ENCODE measurements around the gene DYRK2. TPM values are rescaled to one million over a fixed set of nuclear protein-coding genes. Genes with fewer than 3 reads are reported as not detected.

DYRK2 gene
- polyA plus RNA-seq, 1 experiment, result 38.4 TPM

DNA sequence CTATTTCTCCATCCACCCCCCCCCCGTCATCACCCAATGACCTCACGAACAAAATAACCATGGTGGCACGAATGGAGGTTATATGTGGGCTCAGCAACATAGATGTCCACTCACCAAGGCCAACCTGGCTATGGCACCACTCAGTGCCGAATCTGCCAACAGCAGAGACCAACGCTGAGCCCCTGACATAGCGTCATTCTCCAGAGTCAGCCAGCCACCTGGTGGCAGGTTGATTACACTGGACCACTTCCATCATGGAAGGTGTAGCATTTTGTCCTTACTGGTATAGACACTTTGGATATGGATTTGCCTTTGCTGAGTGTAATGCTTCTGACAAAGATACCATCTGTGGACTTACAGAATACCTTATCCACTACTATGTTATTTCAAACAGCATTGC, 24.2 kb upstream of the DYRK2 start:
- TF ChIP-seq, protein P1, sequence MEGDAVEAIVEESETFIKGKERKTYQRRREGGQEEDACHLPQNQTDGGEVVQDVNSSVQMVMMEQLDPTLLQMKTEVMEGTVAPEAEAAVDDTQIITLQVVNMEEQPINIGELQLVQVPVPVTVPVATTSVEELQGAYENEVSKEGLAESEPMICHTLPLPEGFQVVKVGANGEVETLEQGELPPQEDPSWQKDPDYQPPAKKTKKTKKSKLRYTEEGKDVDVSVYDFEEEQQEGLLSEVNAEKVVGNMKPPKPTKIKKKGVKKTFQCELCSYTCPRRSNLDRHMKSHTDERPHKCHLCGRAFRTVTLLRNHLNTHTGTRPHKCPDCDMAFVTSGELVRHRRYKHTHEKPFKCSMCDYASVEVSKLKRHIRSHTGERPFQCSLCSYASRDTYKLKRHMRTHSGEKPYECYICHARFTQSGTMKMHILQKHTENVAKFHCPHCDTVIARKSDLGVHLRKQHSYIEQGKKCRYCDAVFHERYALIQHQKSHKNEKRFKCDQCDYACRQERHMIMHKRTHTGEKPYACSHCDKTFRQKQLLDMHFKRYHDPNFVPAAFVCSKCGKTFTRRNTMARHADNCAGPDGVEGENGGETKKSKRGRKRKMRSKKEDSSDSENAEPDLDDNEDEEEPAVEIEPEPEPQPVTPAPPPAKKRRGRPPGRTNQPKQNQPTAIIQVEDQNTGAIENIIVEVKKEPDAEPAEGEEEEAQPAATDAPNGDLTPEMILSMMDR (IDR thresholded peaks at IDR 0.05; ENCODE audit: insufficient read depth, low read depth, low read length), result no peak
- ChIA-PET POLR2A (no interaction called here), CTCF (no interaction called here)
- H3K36me3 ChIP-seq (ENCODE audit: control insufficient read depth, insufficient read depth, low read length), result no peaks in the 10 kb centered on the region
- no peak for DNase-seq (ENCODE audit: low read depth)
- no peak overlapping the region for H3K4me3 ChIP-seq (ENCODE audit: low read depth, low read length)
- H3K27me3 ChIP-seq (ENCODE audit: control insufficient read depth, insufficient read depth, low read length), result no peaks in the 10 kb centered on the region

DNA sequence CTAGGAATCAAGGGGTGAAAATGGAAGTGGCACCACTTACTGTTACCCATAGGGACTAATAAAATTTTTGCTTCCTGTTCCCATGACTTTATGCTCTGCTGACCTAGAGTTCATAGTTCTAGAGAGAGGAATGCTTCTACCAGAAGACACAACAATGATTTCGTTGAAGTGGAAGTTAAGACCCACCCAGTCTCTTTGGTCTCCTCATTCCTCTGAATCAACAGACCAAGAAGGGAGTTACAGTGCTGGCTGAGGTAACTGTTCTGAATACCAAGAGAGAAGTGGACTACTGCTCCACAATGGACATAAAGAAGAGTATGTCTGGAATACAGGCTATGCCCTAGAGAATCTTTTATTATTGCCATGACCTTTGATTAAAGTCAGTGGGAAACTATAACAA, 23.5 kb upstream of the DYRK2 start:
- Histone ChIP-seq H3K4me3 (ENCODE audit: low read depth, low read length) (no peak overlapping the region), H3K27me3 (ENCODE audit: control insufficient read depth, insufficient read depth, low read length) (no peaks in the 10 kb centered on the region), H3K36me3 (ENCODE audit: control insufficient read depth, insufficient read depth, low read length) (no peaks in the 10 kb centered on the region)
- POLR2A ChIA-PET, result no interaction called here
- DNase-seq (ENCODE audit: low read depth), result no peak
- TF ChIP-seq, protein P1 (IDR thresholded peaks at IDR 0.05; ENCODE audit: insufficient read depth, low read depth, low read length), result no peak
- CTCF ChIA-PET, result no interaction called here

DNA sequence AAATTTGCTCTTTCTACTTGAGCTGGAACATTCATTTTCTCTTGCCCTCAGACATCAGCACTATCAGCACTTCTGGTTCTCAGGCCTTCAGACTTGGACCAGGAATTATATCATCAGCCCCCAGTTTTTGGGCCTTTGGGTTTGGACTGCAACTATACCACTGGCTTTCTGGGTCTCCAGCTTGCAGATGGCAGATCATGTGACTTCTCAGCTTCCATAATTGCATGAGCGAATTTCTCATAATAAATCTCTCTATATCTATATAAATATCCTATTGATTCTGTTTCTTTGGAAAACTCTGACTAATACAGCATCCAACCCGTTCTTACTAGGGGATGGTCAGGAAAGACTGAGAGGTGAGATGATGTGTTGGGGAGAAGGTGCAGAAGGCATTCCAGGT, 22.4 kb upstream of the DYRK2 start:
- ChIA-PET CTCF (no interaction called here), POLR2A (no interaction called here)
- H3K4me3 ChIP-seq (ENCODE audit: low read depth, low read length), result no peak overlapping the region
- H3K36me3 ChIP-seq (ENCODE audit: control insufficient read depth, insufficient read depth, low read length), result no peaks in the 10 kb centered on the region
- TF ChIP-seq, protein P1 (IDR thresholded peaks at IDR 0.05; ENCODE audit: insufficient read depth, low read depth, low read length), result no peak
- DNase-seq (ENCODE audit: low read depth), result no peak
- no peaks in the 10 kb centered on the region for H3K27me3 ChIP-seq (ENCODE audit: control insufficient read depth, insufficient read depth, low read length)

DNA sequence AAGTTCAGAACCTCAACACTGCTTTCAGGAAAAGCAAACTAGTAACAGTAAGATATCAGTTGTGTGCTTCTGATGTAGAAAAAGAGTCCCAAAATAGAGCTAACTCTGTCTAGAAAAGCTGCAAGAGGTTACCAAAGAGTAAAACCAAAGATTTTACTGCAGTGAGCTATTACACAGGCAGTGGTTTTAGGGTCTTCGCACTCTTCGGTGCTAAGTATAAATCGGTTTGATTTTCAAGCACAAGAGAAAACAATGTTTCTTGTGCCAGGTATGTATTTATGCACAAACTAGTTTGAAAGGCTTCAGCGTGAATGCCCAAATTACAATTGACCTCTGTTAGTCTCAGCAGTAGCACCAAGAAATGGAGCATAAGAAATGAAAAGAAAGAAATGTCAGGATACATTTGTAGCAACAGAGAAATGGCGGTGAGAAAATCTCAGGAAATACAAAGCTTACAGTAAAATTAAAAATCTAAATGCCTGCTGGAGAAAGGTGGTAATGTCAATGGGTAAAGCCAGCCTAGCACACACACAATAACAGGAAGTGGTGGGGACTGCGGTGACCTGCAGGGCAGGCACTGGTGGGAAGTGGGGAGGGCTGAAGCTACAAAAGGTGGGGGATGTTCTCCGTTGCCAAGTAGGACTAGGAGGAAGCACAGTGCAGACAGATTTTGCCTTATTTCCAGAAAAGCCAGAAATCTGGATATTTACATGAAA, 18.0 kb upstream of the DYRK2 start:
- ChIA-PET CTCF (no interaction called here), POLR2A (no interaction called here)
- TF ChIP-seq, protein P1 (IDR thresholded peaks at IDR 0.05; ENCODE audit: insufficient read depth, low read depth, low read length), result no peak
- DNase-seq (ENCODE audit: low read depth), result no peak
- no peaks in the 10 kb centered on the region for H3K27me3 ChIP-seq (ENCODE audit: control insufficient read depth, insufficient read depth, low read length)
- no peaks in the 10 kb centered on the region for H3K36me3 ChIP-seq (ENCODE audit: control insufficient read depth, insufficient read depth, low read length)
- H3K4me3 ChIP-seq (ENCODE audit: low read depth, low read length), result no peak overlapping the region

DNA sequence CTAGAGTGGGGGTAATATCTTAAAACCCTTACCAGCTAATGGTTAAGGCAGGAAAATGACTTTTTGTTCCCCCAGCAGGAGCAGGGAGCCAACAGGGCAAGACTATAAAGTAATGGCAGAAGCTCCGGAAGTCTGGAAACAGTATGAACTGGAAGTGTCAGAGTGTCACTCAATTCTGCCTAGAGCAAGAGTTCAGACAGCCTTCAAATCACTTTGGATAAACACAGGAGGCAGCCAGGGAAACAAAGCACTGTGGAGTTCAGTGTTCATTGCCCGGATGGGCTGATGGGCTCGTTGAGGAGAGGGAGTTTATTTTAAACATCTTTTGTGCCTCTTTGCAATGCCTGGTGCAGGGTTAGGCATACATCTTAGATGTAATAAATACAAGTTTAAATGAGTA, 16.5 kb upstream of the DYRK2 start:
- TF ChIP-seq, protein P1 (IDR thresholded peaks at IDR 0.05; ENCODE audit: insufficient read depth, low read depth, low read length), result no peak
- ChIA-PET CTCF (no interaction called here), POLR2A (no interaction called here)
- Histone ChIP-seq H3K4me3 (ENCODE audit: low read depth, low read length) (no peak overlapping the region), H3K36me3 (ENCODE audit: control insufficient read depth, insufficient read depth, low read length) (no peaks in the 10 kb centered on the region), H3K27me3 (ENCODE audit: control insufficient read depth, insufficient read depth, low read length) (no peaks in the 10 kb centered on the region)
- no peak for DNase-seq (ENCODE audit: low read depth)

All from BJ (cell line).